ENCODE measurements around the gene CPVL. TPM values are rescaled to one million over a fixed set of nuclear protein-coding genes. Genes with fewer than 3 reads are reported as not detected.

The CPVL gene
- total RNA-seq, 1 experiment from 2014 or later, result 26.9 TPM

DNA sequence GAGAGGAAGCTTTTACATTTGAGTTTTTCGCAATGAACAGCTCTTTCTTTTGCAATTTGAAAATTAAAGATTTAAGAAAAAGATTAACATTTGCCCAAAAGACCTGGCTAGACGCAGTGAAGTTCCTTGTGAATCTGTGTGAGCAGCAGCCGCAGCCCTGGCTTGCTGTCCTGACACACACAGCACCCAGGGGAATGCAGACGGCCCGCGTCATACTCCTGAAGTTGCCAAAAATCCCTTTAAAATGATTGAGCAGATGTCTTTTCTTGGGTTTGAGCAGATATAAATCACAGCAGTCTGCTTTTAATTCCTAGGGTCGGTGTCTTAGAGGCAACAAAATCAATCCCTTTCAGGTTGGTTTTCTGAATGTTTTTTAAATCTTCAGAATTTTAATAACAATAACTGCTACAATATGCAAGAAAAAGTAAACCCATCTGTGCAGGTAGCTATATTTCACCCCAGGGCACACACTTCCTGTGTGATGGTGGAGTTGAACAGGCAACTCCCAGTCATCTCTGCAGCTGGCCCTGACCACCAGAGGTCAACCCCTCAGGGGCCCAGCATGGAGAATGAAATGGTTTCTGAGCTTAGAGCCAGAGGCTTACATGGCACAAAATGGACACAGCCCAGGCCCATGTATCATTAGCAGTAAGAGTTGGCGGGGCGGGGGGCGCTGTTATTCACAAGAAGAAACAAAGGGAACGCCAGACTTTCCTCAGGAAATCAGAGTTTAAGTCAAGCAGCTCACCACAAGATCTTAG lies 156.0 kb downstream of the CPVL start:
- H3K23me2 ChIP-seq (ENCODE audit: insufficient read length, low read depth, low read length, poor library complexity, severe bottlenecking), result no peaks in the 10 kb centered on the region
- H2BK12ac ChIP-seq (ENCODE audit: insufficient read length, low read depth, low read length), result no peak overlapping the region
- H2AFZ ChIP-seq (ENCODE audit: low read length), result no peak overlapping the region
- no peak overlapping the region for H3K14ac ChIP-seq (ENCODE audit: insufficient read depth, low read length)
- no peak overlapping the region for H2BK15ac ChIP-seq (ENCODE audit: low read depth, low read length)
- H3K4me3 Mint-ChIP-seq, result no peak overlapping the region
- no peak overlapping the region for H3K18ac ChIP-seq (ENCODE audit: insufficient read length, low read depth, low read length)
- peaks cover 4% of the 10 kb centered on the region; the same call in 1 of the 2 replicates for H3K27me3 Mint-ChIP-seq (ENCODE audit: low read depth)
- no peak overlapping the region for H3K4me2 ChIP-seq (ENCODE audit: insufficient read depth, insufficient read length, low read length)
- no peaks in the 10 kb centered on the region for H3K79me2 ChIP-seq (ENCODE audit: insufficient read depth, low read length)
- H3K79me1 ChIP-seq (ENCODE audit: insufficient read depth, low read depth, low read length, poor library complexity, severe bottlenecking), result no peaks in the 10 kb centered on the region
- no CpG with 5 or more reads among the region's 11 CpGs for WGBS (ENCODE audit: extremely low coverage, insufficient read length, low lambda C conversion rate)
- 0 out of 7 replicates have a peak overlapping the region, but pooled peaks of 2 of the 3 experiments have one; percentile 22 to 45 for H3K27ac Mint-ChIP-seq
- H3K23ac ChIP-seq (ENCODE audit: insufficient read length, low read depth, low read length), result no peak overlapping the region
- H3K56ac ChIP-seq (ENCODE audit: insufficient read length, low read depth, low read length), result no peak overlapping the region
- H2BK120ac ChIP-seq (ENCODE audit: low read depth, low read length, poor library complexity, severe bottlenecking), result no peak overlapping the region
- H3K36me3 Mint-ChIP-seq (ENCODE audit: insufficient read depth in 1 of 3, low read depth in 3 of 3), result no peaks in the 10 kb centered on the region
- no peak overlapping the region for H3K9ac ChIP-seq (ENCODE audit: extremely low read depth, insufficient read length, low read length)
- no peak overlapping the region for H4K5ac ChIP-seq (ENCODE audit: insufficient read length, low read depth, low read length)
- no peaks in the 10 kb centered on the region for H4K20me1 ChIP-seq (ENCODE audit: control insufficient read depth, insufficient read depth, insufficient read length)
- no peak overlapping the region for H4K8ac ChIP-seq (replicated peaks; ENCODE audit: insufficient read length, low read depth, low read length)
- H3K9me3 Mint-ChIP-seq, result no peaks in the 10 kb centered on the region
- H3T11ph ChIP-seq (ENCODE audit: low read length), result no peak overlapping the region
- no peak overlapping the region for H3K4ac ChIP-seq (ENCODE audit: low read depth, low read length)
- H3K4me1 ChIP-seq (ENCODE audit: insufficient read depth, low read length), result no peaks in the 10 kb centered on the region
- H3K27ac ChIP-seq (ENCODE audit: insufficient read length, low read depth, low read length), result no peak overlapping the region
- no peak for DNase-seq
- TF ChIP-seq, protein P1, sequence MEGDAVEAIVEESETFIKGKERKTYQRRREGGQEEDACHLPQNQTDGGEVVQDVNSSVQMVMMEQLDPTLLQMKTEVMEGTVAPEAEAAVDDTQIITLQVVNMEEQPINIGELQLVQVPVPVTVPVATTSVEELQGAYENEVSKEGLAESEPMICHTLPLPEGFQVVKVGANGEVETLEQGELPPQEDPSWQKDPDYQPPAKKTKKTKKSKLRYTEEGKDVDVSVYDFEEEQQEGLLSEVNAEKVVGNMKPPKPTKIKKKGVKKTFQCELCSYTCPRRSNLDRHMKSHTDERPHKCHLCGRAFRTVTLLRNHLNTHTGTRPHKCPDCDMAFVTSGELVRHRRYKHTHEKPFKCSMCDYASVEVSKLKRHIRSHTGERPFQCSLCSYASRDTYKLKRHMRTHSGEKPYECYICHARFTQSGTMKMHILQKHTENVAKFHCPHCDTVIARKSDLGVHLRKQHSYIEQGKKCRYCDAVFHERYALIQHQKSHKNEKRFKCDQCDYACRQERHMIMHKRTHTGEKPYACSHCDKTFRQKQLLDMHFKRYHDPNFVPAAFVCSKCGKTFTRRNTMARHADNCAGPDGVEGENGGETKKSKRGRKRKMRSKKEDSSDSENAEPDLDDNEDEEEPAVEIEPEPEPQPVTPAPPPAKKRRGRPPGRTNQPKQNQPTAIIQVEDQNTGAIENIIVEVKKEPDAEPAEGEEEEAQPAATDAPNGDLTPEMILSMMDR (conservative IDR thresholded peaks at IDR 0.05), result no peak
- no peaks in the 10 kb centered on the region for H3K27me3 ChIP-seq (ENCODE audit: insufficient read depth, low read length)
- H4K91ac ChIP-seq (ENCODE audit: insufficient read length, low read depth, low read length), result no peak overlapping the region
- H2AK5ac ChIP-seq (ENCODE audit: insufficient read length, low read length), result no peak overlapping the region
- no peak overlapping the region for H2BK5ac ChIP-seq (ENCODE audit: insufficient read length, low read length)
- peaks cover 25 to 26% of the 10 kb centered on the region in 2 experiments for H3K4me1 Mint-ChIP-seq
- no peak overlapping the region for H2BK20ac ChIP-seq (ENCODE audit: low read depth, low read length, poor library complexity, severe bottlenecking)
- no peaks in the 10 kb centered on the region for H3K9me3 ChIP-seq (ENCODE audit: control insufficient read depth, low read depth, low read length)

Data from H9 (cell line).